HG03135 (cell line): Measurements from ENCODE around the gene ARFIP1.

Source experiments
- ATAC-seq: cut with Tn5 transposase; IDR thresholded peaks from one replicate; pipeline ENCODE4 v1.9.1; 2021; ENCODE audit warnings: mild to moderate bottlenecking, moderate library complexity; ENCODE audit not compliant: unreplicated experiment

Gene ARFIP1

DNA sequence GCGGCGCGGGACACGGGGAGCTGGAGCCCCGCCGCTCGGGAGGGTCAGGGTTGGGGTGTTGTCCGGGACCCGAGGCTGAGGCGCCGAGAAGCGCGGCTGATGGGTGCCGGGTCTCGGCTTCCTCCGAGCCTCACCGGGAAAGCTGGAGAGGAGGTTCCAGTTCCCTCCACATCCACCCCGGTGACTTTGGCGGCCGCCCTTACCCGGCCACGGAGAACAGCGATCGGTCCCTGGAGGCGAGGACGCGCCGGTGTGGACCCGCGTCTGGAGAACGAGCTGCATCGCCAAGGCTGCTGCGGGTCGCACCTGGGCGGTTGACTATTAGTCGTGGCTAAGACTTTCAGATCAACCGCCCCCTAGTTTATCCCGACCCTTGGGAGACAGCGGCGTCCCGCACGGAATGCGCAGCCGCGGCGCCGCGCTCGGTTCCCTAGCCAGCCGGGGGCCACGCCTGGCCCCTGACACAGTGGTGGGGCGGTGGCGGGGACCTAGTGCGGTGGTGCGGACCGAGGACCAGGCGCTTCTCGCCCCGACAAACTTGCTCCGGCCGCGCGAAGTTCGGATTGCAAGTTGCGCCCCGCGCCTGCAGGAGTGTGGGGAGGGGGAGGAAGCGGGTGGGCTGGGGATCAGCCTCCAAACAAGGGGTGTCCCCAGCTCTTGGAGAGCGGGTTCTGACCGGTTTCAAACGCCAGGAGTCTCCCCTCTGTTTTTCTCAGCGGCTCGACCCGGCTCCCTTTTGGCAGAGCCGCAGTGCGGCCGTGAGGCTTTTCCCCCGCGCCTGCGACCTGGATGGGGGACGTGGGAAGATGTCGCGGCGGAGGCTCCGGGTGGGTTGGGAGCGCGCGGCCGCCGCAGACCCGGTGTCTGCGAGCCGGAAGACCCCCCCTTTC is 156.9 kb downstream of the ARFIP1 start:
- no peak for ATAC-seq

- ATAC-seq = no peak
These were observed 157.8 kb downstream of the ARFIP1 start for GRCh38 chr4:152937336-152938236.

DNA sequence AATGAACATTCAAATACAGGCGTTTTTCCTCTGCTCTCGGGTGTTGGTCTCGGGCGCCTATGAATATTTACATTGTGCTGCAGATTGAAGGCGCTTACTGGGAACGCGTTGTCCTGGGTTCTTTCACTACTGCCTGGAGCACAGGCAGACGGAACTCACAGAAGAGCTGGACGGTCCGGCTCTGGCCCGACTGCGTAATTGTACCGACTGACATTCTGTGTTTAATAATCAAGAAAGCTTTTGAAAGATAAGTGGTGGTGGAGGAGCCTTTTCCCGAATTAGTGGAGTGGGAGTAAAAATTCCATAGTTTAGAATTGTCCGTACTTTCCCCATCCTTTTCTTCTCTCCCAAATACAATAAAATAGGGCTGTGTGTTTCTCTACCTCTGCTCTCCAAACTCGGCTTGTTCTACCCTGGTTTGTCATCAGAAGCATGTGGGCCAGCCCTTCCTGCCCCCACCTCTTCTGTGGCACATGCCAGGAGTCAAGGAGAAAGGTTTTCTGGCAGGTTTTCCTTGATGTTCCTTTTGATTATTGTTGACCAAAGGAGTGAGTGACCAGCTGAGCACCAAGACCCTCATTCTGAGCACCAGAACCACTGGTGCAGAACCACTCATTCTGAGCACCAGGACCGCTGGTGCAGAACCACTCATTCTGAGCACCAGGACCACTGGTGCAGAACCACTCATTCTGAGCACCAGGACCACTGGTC is 158.6 kb downstream of the ARFIP1 start:
- no peak for ATAC-seq

GRCh38 chr4:152939621-152940020 is 159.9 kb downstream of the ARFIP1 start:
- ATAC-seq = no peak

GRCh38 chr4:152940461-152940860 is 160.7 kb downstream of the ARFIP1 start:
- ATAC-seq = no peak

GRCh38 chr4:152941411-152941810 is 161.7 kb downstream of the ARFIP1 start:
- ATAC-seq = no peak

DNA sequence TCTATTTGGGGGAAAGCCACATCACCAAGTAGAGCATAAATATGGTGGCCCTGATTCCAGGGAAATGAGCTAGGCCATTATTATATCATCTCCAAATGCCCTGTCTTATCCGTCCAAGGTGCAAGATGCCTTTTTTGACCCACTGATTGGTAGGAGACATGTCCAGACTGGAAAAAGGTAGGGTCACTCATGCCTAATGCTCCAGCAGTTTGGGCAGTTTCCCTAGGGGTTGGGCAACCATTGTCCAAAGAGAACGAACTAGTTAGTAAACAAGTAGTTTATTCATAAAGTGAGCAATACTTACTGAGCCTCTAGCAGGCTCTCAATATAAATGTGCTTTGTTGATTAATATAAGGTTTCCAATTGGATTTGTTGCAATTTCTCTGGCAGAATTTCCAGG is 162.6 kb downstream of the ARFIP1 start:
- ATAC-seq = no peak

DNA sequence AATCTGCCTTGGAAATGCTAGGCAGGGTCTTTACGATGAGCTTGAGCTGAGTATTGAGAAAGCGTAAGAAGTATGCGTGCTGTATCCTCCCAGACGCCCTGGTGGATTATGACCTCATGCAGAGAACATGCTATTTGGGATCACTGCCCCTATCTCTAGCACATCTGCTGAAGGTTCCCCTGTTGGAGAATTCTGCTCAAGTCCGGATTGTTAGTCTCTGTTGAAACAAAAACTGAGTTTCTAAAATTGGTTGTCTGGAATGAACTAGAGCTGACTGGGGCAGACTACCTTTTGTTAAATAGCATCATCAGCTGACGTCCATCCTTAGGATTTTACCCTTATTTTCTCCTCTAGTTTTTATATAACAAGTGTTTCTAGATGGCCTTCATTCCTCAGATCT is 163.9 kb downstream of the ARFIP1 start:
- no peak for ATAC-seq

- ATAC-seq = no peak
These were observed 165.0 kb downstream of the ARFIP1 start for GRCh38 chr4:152944666-152945320.

DNA sequence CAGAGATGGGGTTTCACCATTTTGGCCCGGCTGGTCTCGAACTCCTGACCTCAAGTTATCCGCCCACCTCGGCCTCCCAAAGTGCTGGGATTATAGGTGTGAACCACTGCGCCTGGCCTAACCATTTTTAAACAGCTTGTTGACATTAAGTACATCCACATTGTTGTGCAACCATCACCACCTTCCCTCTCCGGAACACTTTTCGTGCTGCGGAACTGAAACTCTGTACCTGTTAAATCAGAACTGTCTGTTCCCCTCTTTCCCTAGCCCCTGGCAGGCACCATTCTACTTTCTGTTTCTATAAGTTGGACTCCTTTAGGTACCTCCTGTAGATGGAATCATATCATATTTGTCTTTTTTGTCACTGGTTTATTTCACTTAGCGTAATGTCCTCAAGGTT is 165.9 kb downstream of the ARFIP1 start:
- no peak for ATAC-seq

DNA sequence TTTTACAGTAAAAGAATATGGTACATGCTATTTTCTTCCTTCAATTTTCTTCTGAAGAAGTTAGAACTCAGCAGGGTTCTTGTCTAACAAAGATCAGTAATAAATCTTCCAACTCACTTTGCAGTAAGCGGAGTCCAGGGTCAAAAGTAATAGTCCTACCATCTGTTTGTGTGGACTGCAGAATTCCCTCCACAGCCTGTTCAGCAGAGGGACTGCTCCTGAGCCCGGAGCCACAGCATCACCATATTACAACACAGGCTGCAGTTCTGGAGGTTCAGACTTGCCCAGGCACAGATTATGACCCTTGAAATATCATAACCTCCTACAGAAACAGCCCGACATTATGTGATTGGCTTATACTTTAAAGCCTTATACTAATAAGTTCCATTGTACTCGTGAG is 166.7 kb downstream of the ARFIP1 start:
- no peak for ATAC-seq

- no peak for ATAC-seq
These were observed 167.6 kb downstream of the ARFIP1 start for GRCh38 chr4:152947311-152947710.

- ATAC-seq = no peak
These were observed 170.2 kb downstream of the ARFIP1 start for GRCh38 chr4:152949930-152950329.

DNA sequence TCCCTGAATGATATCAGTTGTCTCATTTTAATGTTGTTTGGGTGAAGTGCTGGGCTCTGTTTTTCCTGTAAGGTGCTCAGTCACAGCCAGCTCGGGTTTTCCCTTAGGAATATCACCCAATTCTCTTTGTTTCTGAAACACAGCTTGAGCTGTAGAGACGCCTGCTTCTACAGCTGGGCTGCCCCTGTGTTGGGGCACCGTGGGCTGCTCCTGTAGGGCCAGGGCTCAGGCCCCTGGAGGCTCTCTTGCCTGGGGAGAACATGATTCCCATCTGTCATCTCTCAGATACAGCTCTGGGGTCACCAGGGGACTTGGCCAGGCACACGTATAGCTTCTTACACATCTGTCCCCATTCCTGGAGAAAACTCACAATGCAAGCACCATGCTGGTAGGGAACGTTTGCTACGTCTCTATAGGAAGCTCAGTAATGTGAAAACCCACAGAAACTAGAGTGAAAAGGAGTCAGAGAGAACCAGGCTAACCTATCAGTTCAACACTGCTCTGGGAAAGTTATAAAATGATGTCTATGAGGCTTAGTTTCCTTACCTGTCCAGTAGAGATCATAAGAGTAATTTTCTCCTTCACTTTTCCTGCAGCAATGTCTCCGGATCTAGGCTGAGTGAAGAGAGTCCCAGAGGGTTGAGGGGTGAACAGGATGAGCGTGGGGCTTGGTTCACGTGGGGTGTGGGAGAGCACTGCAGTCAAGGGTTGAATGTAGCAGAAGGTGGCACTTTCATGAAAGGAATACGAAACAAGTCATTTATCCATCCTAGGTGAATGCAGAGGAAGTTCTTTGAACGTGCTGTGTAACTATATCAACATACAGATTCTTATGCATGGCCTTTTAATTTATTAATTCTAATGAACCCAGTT is 170.9 kb downstream of the ARFIP1 start:
- ATAC-seq = no peak

- no peak for ATAC-seq
These were observed 171.6 kb downstream of the ARFIP1 start for GRCh38 chr4:152951348-152951747.

DNA sequence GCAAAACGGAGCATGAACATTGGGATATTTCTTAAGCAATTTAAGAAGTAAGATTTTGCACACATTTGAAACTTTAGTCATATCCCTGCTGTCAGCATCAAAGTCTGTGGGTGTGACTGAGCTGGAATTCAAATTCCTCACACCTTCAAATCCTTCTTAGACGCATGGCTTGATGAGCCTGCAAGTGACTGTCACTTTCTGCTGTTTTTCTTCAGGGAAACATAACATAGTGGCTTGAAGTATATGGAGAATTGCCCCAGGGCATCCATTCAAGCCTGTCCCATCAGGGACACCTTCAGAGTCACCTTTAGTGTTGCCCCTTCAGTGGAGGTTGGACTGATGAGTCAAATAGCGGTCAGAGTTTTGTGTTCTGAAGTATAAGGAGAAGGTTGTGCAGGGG is 173.8 kb downstream of the ARFIP1 start:
- no peak for ATAC-seq

GRCh38 chr4:152954741-152955140 is 175.0 kb downstream of the ARFIP1 start:
- no peak for ATAC-seq

- ATAC-seq = no peak
These were observed 176.4 kb downstream of the ARFIP1 start for GRCh38 chr4:152956147-152956546.

- no peak for ATAC-seq
These were observed 177.1 kb downstream of the ARFIP1 start for GRCh38 chr4:152956650-152957436.
